ENCODE results near the gene CRLF3.

Gene CRLF3, protein sequence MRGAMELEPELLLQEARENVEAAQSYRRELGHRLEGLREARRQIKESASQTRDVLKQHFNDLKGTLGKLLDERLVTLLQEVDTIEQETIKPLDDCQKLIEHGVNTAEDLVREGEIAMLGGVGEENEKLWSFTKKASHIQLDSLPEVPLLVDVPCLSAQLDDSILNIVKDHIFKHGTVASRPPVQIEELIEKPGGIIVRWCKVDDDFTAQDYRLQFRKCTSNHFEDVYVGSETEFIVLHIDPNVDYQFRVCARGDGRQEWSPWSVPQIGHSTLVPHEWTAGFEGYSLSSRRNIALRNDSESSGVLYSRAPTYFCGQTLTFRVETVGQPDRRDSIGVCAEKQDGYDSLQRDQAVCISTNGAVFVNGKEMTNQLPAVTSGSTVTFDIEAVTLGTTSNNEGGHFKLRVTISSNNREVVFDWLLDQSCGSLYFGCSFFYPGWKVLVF

DNA sequence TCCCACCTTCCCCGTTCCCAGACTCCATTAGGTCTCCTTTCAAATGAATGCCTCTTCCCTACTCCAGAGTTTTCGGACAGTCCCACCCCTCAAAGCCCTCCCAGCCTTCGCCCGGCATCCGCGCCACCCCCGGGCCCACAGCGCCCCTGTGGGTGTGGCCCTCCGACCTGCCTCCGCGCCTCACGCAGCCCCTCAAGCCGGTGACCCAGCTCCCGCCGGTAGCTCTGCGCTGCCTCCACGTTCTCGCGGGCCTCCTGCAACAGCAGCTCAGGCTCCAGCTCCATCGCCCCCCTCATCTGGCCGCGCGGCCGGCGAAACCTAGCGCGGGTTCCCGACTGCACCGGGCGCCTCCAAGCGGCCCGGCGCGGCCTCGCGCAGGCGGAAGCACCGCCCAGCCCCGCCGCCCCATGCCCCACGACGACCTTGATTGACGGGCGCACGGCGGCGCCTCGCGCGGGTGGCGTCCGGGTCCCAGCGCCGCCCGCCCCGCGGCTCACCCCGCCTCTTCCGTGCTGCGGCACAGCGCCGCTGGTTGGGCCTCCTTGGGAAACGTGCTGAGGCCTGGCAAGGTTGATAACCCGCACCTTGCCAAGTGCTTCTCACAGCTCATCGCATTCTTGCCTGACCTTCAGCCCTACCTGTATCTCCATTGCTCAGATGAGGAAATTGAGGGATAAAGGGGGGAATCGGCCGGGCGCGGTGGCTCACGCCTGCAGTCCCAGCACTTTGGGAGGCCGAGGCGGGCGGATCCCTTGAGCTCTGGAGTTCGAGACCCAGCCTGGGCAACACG is at the start of gene CRLF3:
CRLF3 (minus strand) TSS at position 337 of the 790 bp plus-strand sequence; CDS start at position 296, 41 bp downstream.
- TF ChIP-seq, protein P1, sequence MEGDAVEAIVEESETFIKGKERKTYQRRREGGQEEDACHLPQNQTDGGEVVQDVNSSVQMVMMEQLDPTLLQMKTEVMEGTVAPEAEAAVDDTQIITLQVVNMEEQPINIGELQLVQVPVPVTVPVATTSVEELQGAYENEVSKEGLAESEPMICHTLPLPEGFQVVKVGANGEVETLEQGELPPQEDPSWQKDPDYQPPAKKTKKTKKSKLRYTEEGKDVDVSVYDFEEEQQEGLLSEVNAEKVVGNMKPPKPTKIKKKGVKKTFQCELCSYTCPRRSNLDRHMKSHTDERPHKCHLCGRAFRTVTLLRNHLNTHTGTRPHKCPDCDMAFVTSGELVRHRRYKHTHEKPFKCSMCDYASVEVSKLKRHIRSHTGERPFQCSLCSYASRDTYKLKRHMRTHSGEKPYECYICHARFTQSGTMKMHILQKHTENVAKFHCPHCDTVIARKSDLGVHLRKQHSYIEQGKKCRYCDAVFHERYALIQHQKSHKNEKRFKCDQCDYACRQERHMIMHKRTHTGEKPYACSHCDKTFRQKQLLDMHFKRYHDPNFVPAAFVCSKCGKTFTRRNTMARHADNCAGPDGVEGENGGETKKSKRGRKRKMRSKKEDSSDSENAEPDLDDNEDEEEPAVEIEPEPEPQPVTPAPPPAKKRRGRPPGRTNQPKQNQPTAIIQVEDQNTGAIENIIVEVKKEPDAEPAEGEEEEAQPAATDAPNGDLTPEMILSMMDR (IDR thresholded peaks at IDR 0.05; ENCODE audit: insufficient read depth, low read length, poor library complexity, severe bottlenecking): peak; percentile 40
- no peaks in the 10 kb centered on the region; the same call in 1 of the 2 replicates for H3K36me3 ChIP-seq (ENCODE audit: control insufficient read depth, insufficient read depth, low read length)
- no peaks in the 10 kb centered on the region for H3K27me3 ChIP-seq (replicated peaks; ENCODE audit: control insufficient read depth, insufficient read depth, low read length)
- H3K4me3 ChIP-seq (replicated peaks; ENCODE audit: low read depth, low read length): peak within 1 kb of the TSS; percentile 81
- DNase-seq (ENCODE audit: extremely low read depth, insufficient read length): peak; percentile 97

DNA sequence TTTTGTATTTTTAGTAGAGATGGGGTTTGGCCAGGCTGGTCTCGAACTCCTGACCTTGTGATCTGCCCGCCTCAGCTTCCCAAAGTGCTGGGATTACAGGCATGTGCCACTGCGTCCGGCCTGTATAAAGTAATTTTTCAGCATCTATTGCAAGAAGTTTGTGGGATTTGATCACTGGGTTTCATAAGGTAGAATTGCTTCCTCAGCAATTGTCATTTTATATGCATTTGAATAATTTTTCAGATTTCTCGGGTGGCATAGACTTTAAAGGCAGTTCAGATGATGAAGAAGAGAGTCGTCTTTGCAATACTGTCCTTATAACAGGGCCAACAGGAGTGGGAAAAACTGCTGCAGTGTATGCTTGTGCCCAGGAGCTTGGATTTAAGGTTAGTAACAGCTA is 44.5 kb upstream of the CRLF3 start:
- TF ChIP-seq, protein P1 (IDR thresholded peaks at IDR 0.05; ENCODE audit: insufficient read depth, low read length, poor library complexity, severe bottlenecking): no peak
- peaks cover 1% of the 10 kb centered on the region for H3K36me3 ChIP-seq (ENCODE audit: control insufficient read depth, insufficient read depth, low read length)
- DNase-seq (ENCODE audit: extremely low read depth, insufficient read length): no peak

DNA sequence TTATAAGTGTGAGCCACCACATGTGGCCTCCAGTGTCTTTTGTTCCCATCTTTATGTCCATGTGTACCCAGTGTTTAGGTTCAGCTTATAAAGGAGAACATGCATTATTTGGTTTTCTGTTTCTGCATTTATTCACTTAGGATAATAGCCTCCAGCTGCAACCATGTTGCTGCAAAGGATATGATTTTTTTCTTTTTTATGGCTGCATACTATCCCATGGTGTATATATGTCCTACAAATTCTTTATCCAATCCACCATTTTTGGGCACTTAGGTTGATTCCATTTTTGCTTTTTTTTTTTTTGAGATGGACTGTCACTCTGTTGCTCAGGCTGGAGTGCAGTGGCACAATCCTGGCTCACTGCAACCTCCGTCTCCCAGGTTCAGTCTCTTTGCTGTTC is 40.1 kb upstream of the CRLF3 start:
- Histone ChIP-seq H3K4me3 (replicated peaks; ENCODE audit: low read depth, low read length) (no peak overlapping the region), H3K27me3 (replicated peaks; ENCODE audit: control insufficient read depth, insufficient read depth, low read length) (no peaks in the 10 kb centered on the region), H3K36me3 (ENCODE audit: control insufficient read depth, insufficient read depth, low read length) (peaks cover 6% of the 10 kb centered on the region)
- no peak for DNase-seq (ENCODE audit: extremely low read depth, insufficient read length)
- TF ChIP-seq, protein P1 (IDR thresholded peaks at IDR 0.05; ENCODE audit: insufficient read depth, low read length, poor library complexity, severe bottlenecking): no peak

More for the DNA sequence above, 44.5 kb upstream of the CRLF3 start:
- H3K27me3 ChIP-seq (replicated peaks; ENCODE audit: control insufficient read depth, insufficient read depth, low read length): no peaks in the 10 kb centered on the region
- no peak overlapping the region for H3K4me3 ChIP-seq (replicated peaks; ENCODE audit: low read depth, low read length)

GRCh38 chr17:30858556-30859250 is 34.2 kb upstream of the CRLF3 start:
- no peak for DNase-seq (ENCODE audit: extremely low read depth, insufficient read length)
- H3K36me3 ChIP-seq (ENCODE audit: control insufficient read depth, insufficient read depth, low read length): peaks cover 5% of the 10 kb centered on the region
- H3K4me3 ChIP-seq (replicated peaks; ENCODE audit: low read depth, low read length): no peak overlapping the region
- no peaks in the 10 kb centered on the region for H3K27me3 ChIP-seq (replicated peaks; ENCODE audit: control insufficient read depth, insufficient read depth, low read length)
- TF ChIP-seq, protein P1 (IDR thresholded peaks at IDR 0.05; ENCODE audit: insufficient read depth, low read length, poor library complexity, severe bottlenecking): no peak

GRCh38 chr17:30854146-30854545 is 29.7 kb upstream of the CRLF3 start:
- no peaks in the 10 kb centered on the region for H3K27me3 ChIP-seq (replicated peaks; ENCODE audit: control insufficient read depth, insufficient read depth, low read length)
- H3K4me3 ChIP-seq (replicated peaks; ENCODE audit: low read depth, low read length): no peak overlapping the region
- no peak for DNase-seq (ENCODE audit: extremely low read depth, insufficient read length)
- no peaks in the 10 kb centered on the region; the same call in 1 of the 2 replicates for H3K36me3 ChIP-seq (ENCODE audit: control insufficient read depth, insufficient read depth, low read length)
- TF ChIP-seq, protein P1 (IDR thresholded peaks at IDR 0.05; ENCODE audit: insufficient read depth, low read length, poor library complexity, severe bottlenecking): no peak
